ENCODE data around the gene ARL6IP4. TPM values are rescaled to one million over a fixed set of nuclear protein-coding genes. Genes with fewer than 3 reads are reported as not detected.
"Not testable (repeated sequence)": the region's sequence is repeated elsewhere in the genome, so short reads cannot be mapped to it uniquely, and the experiment has no call there.

Gene ARL6IP4
- total RNA-seq (297 TPM), polyA plus RNA-seq (302 TPM)
- long read RNA-seq, donor 1, partial matches to known transcripts: 0 of 3 reads
- long read RNA-seq, donor 1, other reads (novel, unspliced or antisense): 0 of 3 reads
- long read RNA-seq, donor 2: 0 reads
- long read RNA-seq, donor 3, transcript ARL6IP4-214 (5 exons, 1,273 nt): minor isoform, 17 of 238 reads
- long read RNA-seq, donor 3, transcript ARL6IP4-210 (6 exons, 1,491 nt): minor isoform, 17 of 238 reads
- long read RNA-seq, donor 3, transcript ARL6IP4-220 (6 exons, 1,591 nt): major isoform, 27 of 238 reads
- long read RNA-seq, donor 3, transcript ARL6IP4-213 (2 exons, 562 nt): minor isoform, 8 of 238 reads
- long read RNA-seq, donor 3, partial matches to known transcripts: 122 of 238 reads
- long read RNA-seq, donor 3, other reads (novel, unspliced or antisense): 30 of 238 reads
- long read RNA-seq, donor 4, transcript ARL6IP4-220 (6 exons, 1,591 nt): minor isoform, 6 of 53 reads
- long read RNA-seq, donor 4, transcript ARL6IP4-210 (6 exons, 1,491 nt): major isoform, 10 of 53 reads
- long read RNA-seq, donor 4, partial matches to known transcripts: 18 of 53 reads
- long read RNA-seq, donor 4, other reads (novel, unspliced or antisense): 7 of 53 reads
- long read RNA-seq, donor 5, transcript ARL6IP4-214 (5 exons, 1,273 nt): minor isoform, 8 of 172 reads
- long read RNA-seq, donor 5, transcript ARL6IP4-213 (2 exons, 562 nt): minor isoform, 7 of 172 reads
- long read RNA-seq, donor 5, transcript ARL6IP4-220 (6 exons, 1,591 nt): major isoform, 20 of 172 reads
- long read RNA-seq, donor 5, transcript ARL6IP4-210 (6 exons, 1,491 nt): minor isoform, 15 of 172 reads
- long read RNA-seq, donor 5, partial matches to known transcripts: 65 of 172 reads
- long read RNA-seq, donor 5, other reads (novel, unspliced or antisense): 35 of 172 reads
- long read RNA-seq, donor 6, transcript ARL6IP4-210 (6 exons, 1,491 nt): major isoform, 17 of 174 reads
- long read RNA-seq, donor 6, transcript ARL6IP4-213 (2 exons, 562 nt): minor isoform, 12 of 174 reads
- long read RNA-seq, donor 6, transcript ARL6IP4-214 (5 exons, 1,273 nt): minor isoform, 6 of 174 reads
- long read RNA-seq, donor 6, transcript ARL6IP4-220 (6 exons, 1,591 nt): minor isoform, 13 of 174 reads
- long read RNA-seq, donor 6, partial matches to known transcripts: 107 of 174 reads
- long read RNA-seq, donor 6, other reads (novel, unspliced or antisense): 10 of 174 reads
- long read RNA-seq, donor 7, transcript ARL6IP4-210 (6 exons, 1,491 nt): minor isoform, 9 of 57 reads
- long read RNA-seq, donor 7, transcript ARL6IP4-220 (6 exons, 1,591 nt): major isoform, 12 of 57 reads
- long read RNA-seq, donor 7, transcript ARL6IP4-208 (6 exons, 796 nt): minor isoform, 7 of 57 reads
- long read RNA-seq, donor 7, partial matches to known transcripts: 19 of 57 reads
- long read RNA-seq, donor 7, other reads (novel, unspliced or antisense): 0 of 57 reads
- long read RNA-seq, donor 8, transcript ARL6IP4-201 (6 exons, 1,644 nt): major isoform, 6 of 40 reads
- long read RNA-seq, donor 8, transcript ARL6IP4-220 (6 exons, 1,591 nt): major isoform, 6 of 40 reads
- long read RNA-seq, donor 8, transcript ARL6IP4-210 (6 exons, 1,491 nt): major isoform, 6 of 40 reads
- long read RNA-seq, donor 8, partial matches to known transcripts: 8 of 40 reads
- long read RNA-seq, donor 8, other reads (novel, unspliced or antisense): 5 of 40 reads
- long read RNA-seq, donor 9, transcript ARL6IP4-220 (6 exons, 1,591 nt): major isoform, 11 of 52 reads
- long read RNA-seq, donor 9, transcript ARL6IP4-210 (6 exons, 1,491 nt): minor isoform, 5 of 52 reads
- long read RNA-seq, donor 9, partial matches to known transcripts: 21 of 52 reads
- long read RNA-seq, donor 9, other reads (novel, unspliced or antisense): 5 of 52 reads
- long read RNA-seq, donor 10, transcript ARL6IP4-214 (5 exons, 1,273 nt): minor isoform, 8 of 95 reads
- long read RNA-seq, donor 10, transcript ARL6IP4-220 (6 exons, 1,591 nt): major isoform, 14 of 95 reads
- long read RNA-seq, donor 10, transcript ARL6IP4-213 (2 exons, 562 nt): minor isoform, 9 of 95 reads
- long read RNA-seq, donor 10, transcript ARL6IP4-210 (6 exons, 1,491 nt): minor isoform, 8 of 95 reads
- long read RNA-seq, donor 10, partial matches to known transcripts: 25 of 95 reads
- long read RNA-seq, donor 10, other reads (novel, unspliced or antisense): 17 of 95 reads

- Histone ChIP-seq H3K4me3 (ENCODE audit: low read length in 2 of 2) (peak within 1 kb of the TSS; percentile 77 to 93), H3K36me3 (ENCODE audit: control insufficient read depth in 2 of 2, insufficient read depth in 2 of 2, low read length in 1 of 2) (peaks cover 42 to 64% of the 10 kb centered on the region in 2 donors), H3K27ac (ENCODE audit: low read depth in 1 of 2, low read length in 1 of 2) (peak within 1 kb of the TSS; percentile 88 to 89), H3K27me3 (ENCODE audit: control insufficient read depth in 2 of 2, insufficient read depth in 1 of 2, low read length in 1 of 2) (no peaks in the 10 kb centered on the region), H3K9me3 (ENCODE audit: control insufficient read depth in 2 of 2, insufficient read depth in 1 of 2, low read length in 1 of 2) (no peaks in the 10 kb centered on the region), H3K4me1 (ENCODE audit: control insufficient read depth in 2 of 2, insufficient read depth in 2 of 2, low read length in 2 of 2) (peaks cover 33 to 75% of the 10 kb centered on the region in 2 donors)
- peak in 6 of 9 donors; percentile 38 to 84 (median 66) for DNase-seq (ENCODE audit: low read depth in 6 of 9, low spot score in 9 of 9)
- under 1% methylated on average over 96 of the region's 96 CpGs for WGBS
Observed at GRCh38 chr12:122980183-122981035, at the start of gene ARL6IP4. Gene ARL6IP4 (plus strand): TSS chr12:122980681. CDS start chr12:122981140, 459 bp downstream.

- Histone ChIP-seq H3K9me3 (ENCODE audit: control insufficient read depth in 2 of 2, insufficient read depth in 1 of 2, low read length in 1 of 2) (peaks cover 0 to 5% of the 10 kb centered on the region in 2 donors), H3K36me3 (ENCODE audit: control insufficient read depth in 2 of 2, insufficient read depth in 2 of 2, low read length in 1 of 2) (no peaks in the 10 kb centered on the region), H3K4me1 (ENCODE audit: control insufficient read depth in 2 of 2, insufficient read depth in 2 of 2, low read length in 2 of 2) (peaks cover 0 to 8% of the 10 kb centered on the region in 2 donors), H3K4me3 (ENCODE audit: low read length in 2 of 2) (no peak overlapping the region), H3K27ac (ENCODE audit: low read depth in 1 of 2, low read length in 1 of 2) (no peak overlapping the region), H3K27me3 (ENCODE audit: control insufficient read depth in 2 of 2, insufficient read depth in 1 of 2, low read length in 1 of 2) (no peaks in the 10 kb centered on the region)
- WGBS: 98% methylated on average over 8 of the region's 8 CpGs
- DNase-seq (ENCODE audit: low read depth in 6 of 9, low spot score in 9 of 9): no peak
Observed at GRCh38 chr12:122932207-122932606, 48.3 kb upstream of the ARL6IP4 start.

GRCh38 chr12:122934722-122935121 lies 45.8 kb upstream of the ARL6IP4 start:
- H3K4me1 ChIP-seq (ENCODE audit: control insufficient read depth in 2 of 2, insufficient read depth in 2 of 2, low read length in 2 of 2): no peaks in the 10 kb centered on the region

GRCh38 chr12:122935318-122935717 lies 45.2 kb upstream of the ARL6IP4 start:
- WGBS: 98% methylated on average over 8 of the region's 8 CpGs
- Histone ChIP-seq H3K9me3 (ENCODE audit: control insufficient read depth in 2 of 2, insufficient read depth in 1 of 2, low read length in 1 of 2) (peaks cover 0 to 5% of the 10 kb centered on the region in 2 donors), H3K27ac (ENCODE audit: low read depth in 1 of 2, low read length in 1 of 2) (no peak overlapping the region), H3K36me3 (ENCODE audit: control insufficient read depth in 2 of 2, insufficient read depth in 2 of 2, low read length in 1 of 2) (no peaks in the 10 kb centered on the region), H3K4me3 (ENCODE audit: low read length in 2 of 2) (no peak overlapping the region), H3K4me1 (ENCODE audit: control insufficient read depth in 2 of 2, insufficient read depth in 2 of 2, low read length in 2 of 2) (no peaks in the 10 kb centered on the region), H3K27me3 (ENCODE audit: control insufficient read depth in 2 of 2, insufficient read depth in 1 of 2, low read length in 1 of 2) (no peaks in the 10 kb centered on the region)
- DNase-seq (ENCODE audit: low read depth in 6 of 9, low spot score in 9 of 9): no peak

More at GRCh38 chr12:122934722-122935121, 45.8 kb upstream of the ARL6IP4 start:
- Histone ChIP-seq H3K36me3 (ENCODE audit: control insufficient read depth in 2 of 2, insufficient read depth in 2 of 2, low read length in 1 of 2) (no peaks in the 10 kb centered on the region), H3K27me3 (ENCODE audit: control insufficient read depth in 2 of 2, insufficient read depth in 1 of 2, low read length in 1 of 2) (no peaks in the 10 kb centered on the region), H3K9me3 (ENCODE audit: control insufficient read depth in 2 of 2, insufficient read depth in 1 of 2, low read length in 1 of 2) (peaks cover 0 to 5% of the 10 kb centered on the region in 2 donors), H3K4me3 (ENCODE audit: low read length in 2 of 2) (no peak overlapping the region), H3K27ac (ENCODE audit: low read depth in 1 of 2, low read length in 1 of 2) (no peak overlapping the region)
- no peak for DNase-seq (ENCODE audit: low read depth in 6 of 9, low spot score in 9 of 9)
- WGBS: 90% methylated on average over 3 of the region's 3 CpGs

- Histone ChIP-seq H3K27me3 (ENCODE audit: control insufficient read depth in 2 of 2, insufficient read depth in 1 of 2, low read length in 1 of 2) (no peaks in the 10 kb centered on the region), H3K4me1 (ENCODE audit: control insufficient read depth in 2 of 2, insufficient read depth in 2 of 2, low read length in 2 of 2) (no peaks in the 10 kb centered on the region), H3K36me3 (ENCODE audit: control insufficient read depth in 2 of 2, insufficient read depth in 2 of 2, low read length in 1 of 2) (no peaks in the 10 kb centered on the region), H3K27ac (ENCODE audit: low read depth in 1 of 2, low read length in 1 of 2) (no peak overlapping the region), H3K4me3 (ENCODE audit: low read length in 2 of 2) (no peak overlapping the region), H3K9me3 (ENCODE audit: control insufficient read depth in 2 of 2, insufficient read depth in 1 of 2, low read length in 1 of 2) (peaks cover 0 to 5% of the 10 kb centered on the region in 2 donors)
- 96% methylated on average over 3 of the region's 3 CpGs for WGBS
- DNase-seq (ENCODE audit: low read depth in 6 of 9, low spot score in 9 of 9): no peak
Observed at GRCh38 chr12:122937622-122938091, 42.8 kb upstream of the ARL6IP4 start.

- DNase-seq (ENCODE audit: low read depth in 6 of 9, low spot score in 9 of 9): no peak
Observed at GRCh38 chr12:122939125-122939524, 41.4 kb upstream of the ARL6IP4 start.

GRCh38 chr12:122941351-122941750 lies 39.1 kb upstream of the ARL6IP4 start:
- H3K4me3 ChIP-seq (ENCODE audit: low read length in 2 of 2); DNase-seq (ENCODE audit: low read depth in 6 of 9, low spot score in 9 of 9); H3K27me3 ChIP-seq (ENCODE audit: control insufficient read depth in 2 of 2, insufficient read depth in 1 of 2, low read length in 1 of 2); H3K9me3 ChIP-seq (ENCODE audit: control insufficient read depth in 2 of 2, insufficient read depth in 1 of 2, low read length in 1 of 2); H3K27ac ChIP-seq (ENCODE audit: low read depth in 1 of 2, low read length in 1 of 2); H3K4me1 ChIP-seq (ENCODE audit: control insufficient read depth in 2 of 2, insufficient read depth in 2 of 2, low read length in 2 of 2); H3K36me3 ChIP-seq (ENCODE audit: control insufficient read depth in 2 of 2, insufficient read depth in 2 of 2, low read length in 1 of 2): not testable (repeated sequence)
- 99% methylated on average over 5 of the region's 5 CpGs for WGBS

More at GRCh38 chr12:122939125-122939524, 41.4 kb upstream of the ARL6IP4 start:
- H3K4me3 ChIP-seq (ENCODE audit: low read length in 2 of 2): no peak overlapping the region
- no peaks in the 10 kb centered on the region for H3K27me3 ChIP-seq (ENCODE audit: control insufficient read depth in 2 of 2, insufficient read depth in 1 of 2, low read length in 1 of 2)
- peaks cover 0 to 5% of the 10 kb centered on the region in 2 donors for H3K9me3 ChIP-seq (ENCODE audit: control insufficient read depth in 2 of 2, insufficient read depth in 1 of 2, low read length in 1 of 2)
- no peaks in the 10 kb centered on the region for H3K4me1 ChIP-seq (ENCODE audit: control insufficient read depth in 2 of 2, insufficient read depth in 2 of 2, low read length in 2 of 2)
- H3K36me3 ChIP-seq (ENCODE audit: control insufficient read depth in 2 of 2, insufficient read depth in 2 of 2, low read length in 1 of 2): no peaks in the 10 kb centered on the region
- 99% methylated on average over 4 of the region's 4 CpGs for WGBS
- no peak overlapping the region for H3K27ac ChIP-seq (ENCODE audit: low read depth in 1 of 2, low read length in 1 of 2)
